Thyroid gland (tissue), 4 donors: ENCODE data around the gene UGDH. TPM values are rescaled to one million over a fixed set of nuclear protein-coding genes. Genes with fewer than 3 reads are reported as not detected.
"Not testable (repeated sequence)": the region's sequence is repeated elsewhere in the genome, so short reads cannot be mapped to it uniquely, and the experiment has no call there.

ENCODE experiments used
- DNase-seq, 2 donors: peaks; one replicate each; pipeline ENCODE4 v3.0.0-alpha.2; 2019
- H3K27ac ChIP-seq, 3 donors: fragments of 200-600 bp; sonication (generic); 1 replicate in 2 of 3; 2 replicates in 1 of 3; pipeline ENCODE4 v1.5.1; 2016 to 2019; ENCODE audit warnings: mild to moderate bottlenecking in 1 of 3, moderate library complexity in 1 of 3
- H3K27me3 ChIP-seq: fragments of 200-600 bp; sonication (generic); one replicate; pipeline ENCODE4 v1.5.1; 2019
- H3K36me3 ChIP-seq, 2 donors: fragments of 200-600 bp; sonication (generic); one replicate each; pipeline ENCODE4 v1.5.1; 2016 to 2019
- H3K4me1 ChIP-seq, 2 donors: fragments of 200-600 bp; sonication (generic); one replicate each; pipeline ENCODE4 v1.5.1; 2017 to 2019
- H3K4me3 ChIP-seq, 3 donors: fragments of 200-600 bp; sonication (generic); replicated peaks in 1 of 3; 1 replicate in 2 of 3; 2 replicates in 1 of 3; pipeline ENCODE4 v1.5.1; 2016; ENCODE audit warnings: mild to moderate bottlenecking in 1 of 3
- H3K9me3 ChIP-seq: fragments of 200-600 bp; sonication (generic); one replicate; pipeline ENCODE4 v1.5.1; 2017
- POLR2A ChIP-seq, 2 donors: fragments of 450-650 bp; IDR thresholded peaks; one replicate each; pipeline ENCODE4 v1.6.1; 2017; ENCODE audit warnings: antibody characterized with exemption in 2 of 2, mild to moderate bottlenecking in 2 of 2, moderate library complexity in 1 of 2
- WGBS, 2 donors: methylation state at CpG; one replicate each; pipeline ENCODE4 v1.1.5; 2017; 5-methylcytosine and 5-hydroxymethylcytosine counted together
- intact Hi-C: fragments of 100-400 bp; cut with DNase I; formaldehyde crosslinking; loops from one replicate; pipeline ENCODE4 v1.15.1; 2023
- total RNA-seq, 4 donors: library from RNA; depleted of rRNA; stranded (reverse); fragments of >200 nt; gene quantifications; one replicate each; pipeline ENCODE4 v1.2.3, GENCODE V29; 2016
- TF ChIP-seq, protein P1 (sequence below), 6 experiments: fragments of 200-600 bp in 3 of 6; fragments of 450-650 bp in 3 of 6; sonication (generic) in 3 of 6; IDR thresholded peaks; one replicate each; pipeline ENCODE4 v1.5.1; 2016 to 2019; ENCODE audit warnings: antibody characterized with exemption in 6 of 6, mild to moderate bottlenecking in 2 of 6, inconsistent platforms in 1 of 6, moderate library complexity in 1 of 6

UGDH gene
- total RNA-seq, 4 donors from 2014 or later, result 40.1 to 58.7 (median 48.1) TPM

DNA sequence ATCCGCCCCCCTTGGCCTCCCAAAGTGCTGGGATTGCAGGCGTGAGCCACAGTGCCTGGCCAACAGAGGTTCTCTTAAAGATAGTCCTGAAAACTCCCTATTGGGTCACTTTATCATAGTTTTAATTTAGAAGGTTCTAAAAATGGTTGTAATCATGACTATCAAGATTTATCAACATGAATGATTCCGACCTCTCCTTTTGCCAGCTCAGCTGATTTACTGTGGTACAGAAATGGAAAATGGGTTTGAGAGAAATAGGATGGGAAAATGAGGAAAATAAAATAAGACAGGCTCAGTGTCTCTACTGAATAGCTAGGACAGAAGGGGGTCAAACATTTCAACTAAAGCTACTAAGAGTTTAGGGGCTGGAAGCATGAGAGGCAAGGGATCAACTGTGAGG is 28.2 kb upstream of the UGDH start:
- Histone ChIP-seq H3K4me1 (no peaks in the 10 kb centered on the region), H3K27ac (no peak overlapping the region), H3K36me3 (peaks cover 0 to 8% of the 10 kb centered on the region in 2 donors), H3K27me3 (no peaks in the 10 kb centered on the region), H3K9me3 (no peaks in the 10 kb centered on the region), H3K4me3 (no peak overlapping the region)
- no peak for DNase-seq
- TF ChIP-seq, protein P1, sequence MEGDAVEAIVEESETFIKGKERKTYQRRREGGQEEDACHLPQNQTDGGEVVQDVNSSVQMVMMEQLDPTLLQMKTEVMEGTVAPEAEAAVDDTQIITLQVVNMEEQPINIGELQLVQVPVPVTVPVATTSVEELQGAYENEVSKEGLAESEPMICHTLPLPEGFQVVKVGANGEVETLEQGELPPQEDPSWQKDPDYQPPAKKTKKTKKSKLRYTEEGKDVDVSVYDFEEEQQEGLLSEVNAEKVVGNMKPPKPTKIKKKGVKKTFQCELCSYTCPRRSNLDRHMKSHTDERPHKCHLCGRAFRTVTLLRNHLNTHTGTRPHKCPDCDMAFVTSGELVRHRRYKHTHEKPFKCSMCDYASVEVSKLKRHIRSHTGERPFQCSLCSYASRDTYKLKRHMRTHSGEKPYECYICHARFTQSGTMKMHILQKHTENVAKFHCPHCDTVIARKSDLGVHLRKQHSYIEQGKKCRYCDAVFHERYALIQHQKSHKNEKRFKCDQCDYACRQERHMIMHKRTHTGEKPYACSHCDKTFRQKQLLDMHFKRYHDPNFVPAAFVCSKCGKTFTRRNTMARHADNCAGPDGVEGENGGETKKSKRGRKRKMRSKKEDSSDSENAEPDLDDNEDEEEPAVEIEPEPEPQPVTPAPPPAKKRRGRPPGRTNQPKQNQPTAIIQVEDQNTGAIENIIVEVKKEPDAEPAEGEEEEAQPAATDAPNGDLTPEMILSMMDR (IDR thresholded peaks at IDR 0.05), result no peak
- TF ChIP-seq POLR2A (IDR thresholded peaks at IDR 0.05), result no peak
- 99 to 100% methylated on average over 3 of the region's 3 CpGs for WGBS, 2 donors
- intact Hi-C loops, result no loop called here

DNA sequence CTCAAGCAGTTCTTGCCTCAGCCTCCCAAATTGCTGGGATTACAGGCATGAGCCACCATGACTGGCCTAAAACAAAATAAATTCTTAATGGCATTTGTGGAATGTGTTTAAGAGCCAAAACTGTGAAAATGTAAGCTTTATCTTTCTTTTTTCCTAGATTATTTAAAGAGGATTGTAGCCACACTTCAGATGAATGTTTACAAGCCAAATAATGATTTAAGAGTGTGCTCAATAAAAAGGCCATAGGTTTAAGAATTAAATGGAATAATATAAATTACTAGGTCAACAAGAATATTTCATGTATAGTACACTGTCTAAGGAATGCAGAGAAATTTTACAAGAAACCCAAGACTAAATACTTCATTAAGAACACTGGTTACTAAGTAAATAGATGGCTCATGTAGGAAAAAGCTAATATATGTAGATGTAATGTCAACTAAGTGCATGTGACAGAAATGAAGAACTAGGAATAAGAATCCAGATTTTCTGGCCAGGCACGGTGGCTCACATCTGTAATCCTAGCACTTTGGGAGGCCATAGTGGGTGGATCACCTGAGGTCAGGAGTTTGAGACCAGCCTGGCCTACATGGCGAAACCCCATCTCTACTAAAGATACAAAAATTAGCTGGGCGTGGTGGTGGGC is 21.3 kb upstream of the UGDH start:
- DNase-seq, result no peak
- Histone ChIP-seq H3K4me3 (no peak overlapping the region), H3K36me3 (peaks cover 0 to 5% of the 10 kb centered on the region in 2 donors), H3K4me1 (peaks cover 0 to 5% of the 10 kb centered on the region in 2 donors), H3K9me3 (no peaks in the 10 kb centered on the region), H3K27me3 (no peaks in the 10 kb centered on the region), H3K27ac (no peak overlapping the region)
- TF ChIP-seq, protein P1 (IDR thresholded peaks at IDR 0.05), result no peak
- TF ChIP-seq POLR2A (IDR thresholded peaks at IDR 0.05), result no peak
- intact Hi-C loops, result no loop called here
- WGBS, 2 donors, result 87 to 93% methylated on average over 3 of the region's 3 CpGs

DNA sequence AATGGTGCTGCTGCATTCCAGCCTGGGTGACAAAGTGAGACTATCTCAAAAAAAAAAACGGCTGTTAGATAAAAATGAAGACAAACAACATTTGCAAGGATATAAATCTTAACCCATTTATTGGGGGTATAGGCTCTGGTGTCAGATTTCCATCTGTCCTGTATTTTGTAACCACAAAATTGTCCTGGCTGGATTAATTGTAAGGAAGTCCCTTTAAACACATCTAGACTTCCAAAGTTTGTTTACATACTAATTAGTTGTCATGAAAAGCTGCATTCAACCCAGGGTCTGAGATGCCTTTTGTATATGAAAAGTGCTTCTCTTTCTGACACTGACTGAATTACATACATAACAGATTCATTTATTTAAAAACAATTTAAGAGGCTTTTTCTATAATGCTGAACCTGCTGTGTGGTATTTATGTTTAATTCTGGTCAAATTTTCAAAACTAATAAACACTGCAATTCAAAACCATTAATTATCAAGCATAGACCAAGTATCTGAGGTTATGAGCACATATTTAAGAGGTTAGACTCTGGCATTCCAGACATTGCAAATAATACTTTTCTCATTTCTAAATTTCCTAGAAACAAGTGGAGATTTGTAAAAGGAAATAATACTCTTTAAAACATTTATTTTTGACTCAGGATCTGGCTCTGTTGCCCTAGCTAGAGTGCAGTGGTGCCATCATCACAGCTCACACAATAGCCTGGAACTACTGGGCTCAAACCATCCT is 17.5 kb upstream of the UGDH start:
- H3K4me1 ChIP-seq, result peaks cover 0 to 5% of the 10 kb centered on the region in 2 donors
- H3K27me3 ChIP-seq, result no peaks in the 10 kb centered on the region
- DNase-seq, result no peak
- intact Hi-C loops, result no loop called here
- no peaks in the 10 kb centered on the region for H3K36me3 ChIP-seq
- 39 to 50% methylated on average over 1 of the region's 1 CpG for WGBS, 2 donors
- H3K27ac ChIP-seq, result no peak overlapping the region
- no peaks in the 10 kb centered on the region for H3K9me3 ChIP-seq
- TF ChIP-seq, protein P1 (IDR thresholded peaks at IDR 0.05), result no peak
- TF ChIP-seq POLR2A (IDR thresholded peaks at IDR 0.05), result no peak
- H3K4me3 ChIP-seq, result no peak overlapping the region

DNA sequence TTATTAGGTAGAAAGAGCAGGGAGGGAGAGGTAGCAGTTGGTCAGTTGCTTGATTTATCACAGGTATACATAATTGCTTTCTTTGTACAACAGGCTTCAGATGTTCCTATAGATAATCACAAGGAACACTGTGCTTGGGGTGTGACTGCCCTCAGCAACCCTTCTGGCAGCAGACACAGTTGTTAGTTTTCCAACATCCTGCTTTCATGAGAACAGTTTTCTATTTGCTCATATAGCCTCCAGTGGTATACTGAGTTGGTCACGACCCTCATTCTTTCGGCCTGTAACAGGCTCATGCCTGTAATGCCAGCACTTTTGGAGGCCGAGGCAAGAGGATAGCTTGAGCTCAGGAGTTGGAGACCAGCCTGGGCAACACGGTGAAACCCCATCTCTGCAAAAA is 16.8 kb upstream of the UGDH start:
- DNase-seq, H3K27me3 ChIP-seq, intact Hi-C loops, H3K9me3 ChIP-seq, H3K36me3 ChIP-seq, H3K4me3 ChIP-seq, H3K27ac ChIP-seq, H3K4me1 ChIP-seq: not testable (repeated sequence)
- WGBS, 2 donors, result 91% methylated on average over 4 of the region's 4 CpGs

DNA sequence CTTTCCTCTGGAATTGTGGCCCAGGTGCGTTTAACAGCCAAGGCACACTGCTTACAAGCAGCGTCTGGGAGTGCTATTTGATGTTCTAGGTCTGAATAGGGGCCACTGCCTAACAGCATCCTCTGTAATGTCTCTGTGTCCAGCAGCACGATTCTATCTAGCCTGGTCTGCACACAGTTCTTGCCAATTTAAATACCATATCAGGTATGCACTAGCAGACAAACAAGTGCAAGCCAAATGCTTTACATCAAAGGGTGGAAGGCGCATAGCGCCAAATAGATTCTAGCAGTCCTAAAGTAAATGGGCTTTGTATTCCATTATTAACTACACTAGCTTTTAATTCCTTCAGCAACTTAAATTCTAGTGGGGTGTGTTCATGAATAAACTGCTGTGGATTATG is 15.8 kb upstream of the UGDH start:
- Histone ChIP-seq H3K4me1 (peaks cover 0 to under 1% of the 10 kb centered on the region in 2 donors), H3K27me3 (no peaks in the 10 kb centered on the region), H3K27ac (no peak overlapping the region), H3K4me3 (no peak overlapping the region), H3K36me3 (no peaks in the 10 kb centered on the region), H3K9me3 (no peaks in the 10 kb centered on the region)
- no peak for DNase-seq
- 86 to 88% methylated on average over 5 of the region's 5 CpGs for WGBS, 2 donors
- intact Hi-C loops, result no loop called here
- no peak for TF ChIP-seq POLR2A (IDR thresholded peaks at IDR 0.05)
- TF ChIP-seq, protein P1 (IDR thresholded peaks at IDR 0.05), result no peak
